Naive thymus-derived CD4-positive, alpha-beta T cell (primary cell): ENCODE results near the gene TBC1D4. TPM values are rescaled to one million over a fixed set of nuclear protein-coding genes. Genes with fewer than 3 reads are reported as not detected.

Experiments
- ATAC-seq: fragments of 150-1000 bp; cut with Tn5 transposase; 2 replicates; pipeline ENCODE4 v1.10.0; 2021; ENCODE audit warnings: mild to moderate bottlenecking, moderate library complexity
- CTCF ChIA-PET: fragments of 350-600 bp; sonication (Branson Sonifier 250); formaldehyde crosslinking; loops from one replicate; lab custom pipeline; 2021; ENCODE audit warnings: antibody characterized with exemption; lab: Charles Lee
- POLR2A ChIA-PET: fragments of 350-600 bp; sonication (Branson Sonifier 250); formaldehyde crosslinking; loops from one replicate; lab custom pipeline; 2021; ENCODE audit warnings: antibody characterized with exemption, inconsistent platforms; lab: Charles Lee
- DNase-seq, 9 donors: peaks; one replicate each; pipeline versions ENCODE4 v3.0.0 to v3.0.0-alpha.2; 2020 to 2022; ENCODE audit warnings: mixed read lengths in 1 of 9
- H3K27ac ChIP-seq: one replicate; pipeline ENCODE4 v1.7.0; 2013; ENCODE audit warnings: mild to moderate bottlenecking, low read depth, low read length, moderate library complexity
- H3K27me3 ChIP-seq, 2 donors: one replicate each; pipeline ENCODE4 v1.7.0; 2013; ENCODE audit warnings: low read length in 2 of 2, mild to moderate bottlenecking in 2 of 2, moderate library complexity in 2 of 2; ENCODE audit not compliant: control insufficient read depth in 2 of 2, insufficient read depth in 2 of 2
- H3K36me3 ChIP-seq, 3 experiments: 1 replicate in 2 of 3; 2 replicates in 1 of 3; pipeline ENCODE4 v1.7.0; 2013; ENCODE audit warnings: low read length in 3 of 3, mild to moderate bottlenecking in 3 of 3, moderate library complexity in 1 of 3; ENCODE audit not compliant: insufficient read depth in 3 of 3, control insufficient read depth in 2 of 3
- H3K4me1 ChIP-seq, 2 donors: one replicate each; pipeline ENCODE4 v1.7.0; 2013; ENCODE audit warnings: low read length in 2 of 2, mild to moderate bottlenecking in 2 of 2, moderate library complexity in 1 of 2; ENCODE audit not compliant: control insufficient read depth in 2 of 2, insufficient read depth in 2 of 2
- H3K4me3 ChIP-seq: 2 replicates; pipeline ENCODE4 v1.7.0; 2013; ENCODE audit warnings: mild to moderate bottlenecking, low read length
- H3K9me3 ChIP-seq, 3 experiments: 1 replicate in 2 of 3; 2 replicates in 1 of 3; pipeline ENCODE4 v1.7.0; 2013; ENCODE audit warnings: low read length in 3 of 3; ENCODE audit not compliant: control insufficient read depth in 2 of 3
- H3K27ac Mint-ChIP-seq, 9 donors: one replicate each; pipeline ENCODE4 v1.8.0; 2020 to 2022; ENCODE audit warnings: mixed read lengths in 9 of 9, mild to moderate bottlenecking in 8 of 9, moderate library complexity in 5 of 9, inconsistent platforms in 2 of 9
- H3K27me3 Mint-ChIP-seq, 5 donors: one replicate each; pipeline ENCODE4 v1.8.0; 2021 to 2022; ENCODE audit warnings: mixed read lengths in 5 of 5, mild to moderate bottlenecking in 1 of 5
- H3K36me3 Mint-ChIP-seq, 5 donors: one replicate each; pipeline ENCODE4 v1.8.0; 2020 to 2022; ENCODE audit warnings: mixed read lengths in 5 of 5, mild to moderate bottlenecking in 3 of 5, inconsistent platforms in 1 of 5
- H3K4me1 Mint-ChIP-seq, 7 donors: one replicate each; pipeline ENCODE4 v1.8.0; 2020 to 2022; ENCODE audit warnings: mixed read lengths in 7 of 7, mild to moderate bottlenecking in 3 of 7, inconsistent platforms in 1 of 7
- H3K4me3 Mint-ChIP-seq, 10 donors: one replicate each; pipeline ENCODE4 v1.8.0; 2020 to 2022; ENCODE audit warnings: mild to moderate bottlenecking in 10 of 10, mixed read lengths in 10 of 10, moderate library complexity in 6 of 10, inconsistent platforms in 2 of 10
- H3K9me3 Mint-ChIP-seq, 11 donors: one replicate each; pipeline ENCODE4 v1.8.0; 2020 to 2022; ENCODE audit warnings: mixed read lengths in 11 of 11, mild to moderate bottlenecking in 4 of 11, inconsistent platforms in 1 of 11, moderate library complexity in 1 of 11
- intact Hi-C, 2 donors: fragments of 100-400 bp; cut with micrococcal nuclease; formaldehyde crosslinking; loops; one replicate each; pipeline ENCODE4 v1.15.1; 2023
- polyA plus RNA-seq, 2 donors: library from polyadenylated mRNA; unstranded; fragments of 300-500 nt; fragmentation: Illumina TruSeq; gene quantifications; one replicate each; pipeline ENCODE4 v1.2.3, GENCODE V29; 2021
- total RNA-seq, 6 experiments: library from RNA in 5 of 6; stranded (reverse) in 5 of 6; gene quantifications; 1 replicate in 5 of 6; 2 replicates in 1 of 6; pipeline ENCODE4 v1.2.3 and lab custom pipeline; 2021 to 2026

The TBC1D4 gene
- total and polyA plus RNA-seq, 7 experiments from 2014 or later: 12.4 to 73.8 (median 42.7) TPM

GRCh38 chr13:75330770-75331169 lies 151.2 kb downstream of the TBC1D4 start:
- Histone ChIP-seq H3K4me3 (no peak overlapping the region), H3K36me3 (no peaks in the 10 kb centered on the region), H3K27ac (no peak overlapping the region), H3K4me1 (peaks cover 0 to 5% of the 10 kb centered on the region in 2 donors), H3K27me3 (no peaks in the 10 kb centered on the region), H3K9me3 (no peaks in the 10 kb centered on the region)
- intact Hi-C loops: no loop called here
- Mint-ChIP-seq H3K27me3 (no peaks in the 10 kb centered on the region), H3K27ac (no peak overlapping the region), H3K9me3 (peaks cover 0 to 2% (median 0%) of the 10 kb centered on the region in 11 donors), H3K36me3 (peaks cover 0 to 3% (median 0%) of the 10 kb centered on the region in 5 donors), H3K4me3 (no peak overlapping the region), H3K4me1 (peaks cover 6 to 26% (median 21%) of the 10 kb centered on the region in 7 donors)
- DNase-seq: no peak
- ATAC-seq: no peak
- ChIA-PET CTCF (no interaction called here), POLR2A (no interaction called here)

GRCh38 chr13:75329723-75330122 lies 152.2 kb downstream of the TBC1D4 start:
- ATAC-seq: no peak
- H3K27ac Mint-ChIP-seq: peak overlapping the region in 5 of 9 donors; percentile 6 to 84 (median 46)
- no peak overlapping the region for H3K27ac ChIP-seq
- POLR2A ChIA-PET: interaction anchor here (0.6 kb wide), 1 partner anchor 502 kb away, joined by 3 read pairs; no protein-coding TSS in a partner anchor
- no peaks in the 10 kb centered on the region for H3K36me3 ChIP-seq
- H3K4me1 Mint-ChIP-seq: peaks cover 6 to 30% (median 23%) of the 10 kb centered on the region in 7 donors
- DNase-seq: no peak
- peaks cover 0 to 3% (median 0%) of the 10 kb centered on the region in 5 donors for H3K36me3 Mint-ChIP-seq
- H3K4me3 ChIP-seq: no peak overlapping the region
- no peak overlapping the region for H3K4me3 Mint-ChIP-seq
- CTCF ChIA-PET: no interaction called here
- H3K27me3 ChIP-seq: no peaks in the 10 kb centered on the region
- H3K9me3 Mint-ChIP-seq: peaks cover 0 to 1% (median 0%) of the 10 kb centered on the region in 11 donors
- intact Hi-C loops: loop anchor here (5.0 to 10.0 kb wide), 9 partner anchors 37 to 1998 kb away; partner anchors contain the start of genes MYCBP2 (in 2 of the 2), CLN5 (in 1 of the 2), KLF12 (in 1 of the 2) and LMO7 (in 1 of the 2)
- peaks cover 0 to 5% of the 10 kb centered on the region in 2 donors for H3K4me1 ChIP-seq
- H3K9me3 ChIP-seq: no peaks in the 10 kb centered on the region
- no peaks in the 10 kb centered on the region for H3K27me3 Mint-ChIP-seq

GRCh38 chr13:75329097-75329496 lies 152.9 kb downstream of the TBC1D4 start:
- Histone ChIP-seq H3K36me3 (no peaks in the 10 kb centered on the region), H3K27ac (no peak overlapping the region), H3K4me1 (peaks cover 4 to 10% of the 10 kb centered on the region in 2 donors), H3K9me3 (no peaks in the 10 kb centered on the region), H3K27me3 (no peaks in the 10 kb centered on the region), H3K4me3 (no peak overlapping the region)
- ChIA-PET CTCF (no interaction called here), POLR2A (interaction anchor here (0.6 kb wide), 1 partner anchor 503 kb away, joined by 3 read pairs; no protein-coding TSS in a partner anchor)
- H3K27ac Mint-ChIP-seq: peak overlapping the region in 3 of 9 donors; percentile 20 to 92 (median 46)
- intact Hi-C loops: loop anchor here (5.0 to 10.0 kb wide), 9 partner anchors 37 to 1998 kb away; partner anchors contain the start of genes MYCBP2 (in 2 of the 2), CLN5 (in 1 of the 2), KLF12 (in 1 of the 2) and LMO7 (in 1 of the 2)
- peaks cover 7 to 36% (median 30%) of the 10 kb centered on the region in 7 donors for H3K4me1 Mint-ChIP-seq
- no peaks in the 10 kb centered on the region for H3K27me3 Mint-ChIP-seq
- no peak overlapping the region for H3K4me3 Mint-ChIP-seq
- H3K36me3 Mint-ChIP-seq: peaks cover 0 to 3% (median 0%) of the 10 kb centered on the region in 5 donors
- no peak for ATAC-seq
- peaks cover 0 to 1% (median 0%) of the 10 kb centered on the region in 11 donors for H3K9me3 Mint-ChIP-seq
- DNase-seq: no peak

GRCh38 chr13:75327135-75327510 lies 154.8 kb downstream of the TBC1D4 start:
- ATAC-seq (peak; percentile 37), DNase-seq (peak in 3 of 9 donors; percentile 35 to 61 (median 46))
- Histone ChIP-seq H3K27me3 (no peaks in the 10 kb centered on the region), H3K9me3 (no peaks in the 10 kb centered on the region), H3K36me3 (no peaks in the 10 kb centered on the region), H3K4me1 (peaks cover 4 to 22% of the 10 kb centered on the region in 2 donors), H3K4me3 (peak overlapping the region; percentile 71), H3K27ac (peak overlapping the region; percentile 87)
- intact Hi-C loops: loop anchor here (2.0 to 10.0 kb wide), 18 partner anchors 14 to 2000 kb away; partner anchors contain the start of genes COMMD6 (in 2 of the 2), MYCBP2 (in 2 of the 2), CLN5 (in 1 of the 2) and KLF12 (in 1 of the 2)
- peaks cover 0 to 1% (median 0%) of the 10 kb centered on the region in 11 donors for H3K9me3 Mint-ChIP-seq
- peaks cover 0 to 4% (median 0%) of the 10 kb centered on the region in 5 donors for H3K36me3 Mint-ChIP-seq
- H3K4me3 Mint-ChIP-seq: peak overlapping the region; percentile 90 to 97 (median 94)
- no peaks in the 10 kb centered on the region for H3K27me3 Mint-ChIP-seq
- H3K27ac Mint-ChIP-seq: peak overlapping the region; percentile 92 to 99 (median 98)
- ChIA-PET POLR2A (interaction anchor here (0.6 to 2.6 kb wide), 11 partner anchors 9 to 1806 kb away, joined by 3 to 33 read pairs (median 4); no protein-coding TSS in a partner anchor), CTCF (interaction anchor here (1.4 to 1.9 kb wide), 4 partner anchors 11 to 46 kb away, joined by 4 to 7 read pairs (median 4); no protein-coding TSS in a partner anchor)
- H3K4me1 Mint-ChIP-seq: peaks cover 17 to 56% (median 49%) of the 10 kb centered on the region in 7 donors

- peak overlapping the region; percentile 87 for H3K27ac ChIP-seq
- no peaks in the 10 kb centered on the region for H3K36me3 ChIP-seq
- ChIA-PET CTCF (interaction anchor here (0.9 to 1.9 kb wide), 5 partner anchors 10 to 1040 kb away, joined by 4 to 7 read pairs (median 4); no protein-coding TSS in a partner anchor), POLR2A (interaction anchor here (0.6 to 2.6 kb wide), 21 partner anchors 8 to 1805 kb away, joined by 3 to 33 read pairs (median 4); no protein-coding TSS in a partner anchor)
- H3K4me3 ChIP-seq: peak overlapping the region; percentile 71
- H3K4me1 ChIP-seq: peaks cover 4 to 24% of the 10 kb centered on the region in 2 donors
- Mint-ChIP-seq H3K9me3 (peaks cover 0 to 1% (median 0%) of the 10 kb centered on the region in 11 donors), H3K4me3 (peak overlapping the region; percentile 90 to 97 (median 94)), H3K4me1 (peaks cover 22 to 63% (median 55%) of the 10 kb centered on the region in 7 donors), H3K36me3 (peaks cover 0 to 10% (median 6%) of the 10 kb centered on the region in 5 donors), H3K27ac (peak overlapping the region; percentile 92 to 99 (median 98)), H3K27me3 (no peaks in the 10 kb centered on the region)
- intact Hi-C loops: loop anchor here (1.0 to 10.0 kb wide), 25 partner anchors 8 to 2001 kb away; partner anchors contain the start of genes COMMD6 (in 2 of the 2), MYCBP2 (in 2 of the 2), UCHL3 (in 2 of the 2) and CLN5 (in 1 of the 2)
- no peaks in the 10 kb centered on the region for H3K9me3 ChIP-seq
- DNase-seq (peak; percentile 19 to 88 (median 82)), ATAC-seq (peak; percentile 94)
- H3K27me3 ChIP-seq: no peaks in the 10 kb centered on the region
Observed at GRCh38 chr13:75326173-75327134, 155.5 kb downstream of the TBC1D4 start.
